ENCODE results near the gene CPA2. TPM values are rescaled to one million over a fixed set of nuclear protein-coding genes. Genes with fewer than 3 reads are reported as not detected.

Gene CPA2
- total and polyA plus RNA-seq, 2 experiments from 2014 or later, result not detected

- TF ChIP-seq ZNF114 (CRISPR knock-in tag; IDR thresholded peaks at IDR 0.05), result no peak
- Histone ChIP-seq H3K4me1 (ENCODE audit: insufficient read depth) (no peaks in the 10 kb centered on the region), H3K4me2 (no peak overlapping the region), H3K27me3 (ENCODE audit: insufficient read depth) (no peaks in the 10 kb centered on the region), H3F3A (replicated peaks; ENCODE audit: low read depth) (no peaks in the 10 kb centered on the region), H4K20me1 (replicated peaks; ENCODE audit: insufficient read depth) (no peaks in the 10 kb centered on the region), H3K36me3 (ENCODE audit: insufficient read depth) (no peaks in the 10 kb centered on the region), H3K79me2 (replicated peaks; ENCODE audit: insufficient read depth) (no peaks in the 10 kb centered on the region), H3K9me2 (ENCODE audit: insufficient read depth) (no peaks in the 10 kb centered on the region), H2AFZ (no peak overlapping the region), H3K27ac (ENCODE audit: low read depth) (no peak overlapping the region), H3K4me3 (no peak overlapping the region)
- H3K9me3 Mint-ChIP-seq, result no peaks in the 10 kb centered on the region; the same call in 2 of the 3 replicates
- H3K27me3 Mint-ChIP-seq (ENCODE audit: insufficient read depth, low read depth, poor library complexity), result peaks cover 11% of the 10 kb centered on the region
- no peak overlapping the region for H3K27ac Mint-ChIP-seq
- H3K4me3 Mint-ChIP-seq, result no peak overlapping the region
- ATAC-seq (no peak), DNase-seq (ENCODE audit: low spot score) (no peak)
- no peaks in the 10 kb centered on the region for H3K36me3 Mint-ChIP-seq (ENCODE audit: low read depth)
- H3K4me1 Mint-ChIP-seq, result no peaks in the 10 kb centered on the region
Measured at GRCh38 chr7:130303127-130303526, 36.5 kb downstream of the CPA2 start.

DNA sequence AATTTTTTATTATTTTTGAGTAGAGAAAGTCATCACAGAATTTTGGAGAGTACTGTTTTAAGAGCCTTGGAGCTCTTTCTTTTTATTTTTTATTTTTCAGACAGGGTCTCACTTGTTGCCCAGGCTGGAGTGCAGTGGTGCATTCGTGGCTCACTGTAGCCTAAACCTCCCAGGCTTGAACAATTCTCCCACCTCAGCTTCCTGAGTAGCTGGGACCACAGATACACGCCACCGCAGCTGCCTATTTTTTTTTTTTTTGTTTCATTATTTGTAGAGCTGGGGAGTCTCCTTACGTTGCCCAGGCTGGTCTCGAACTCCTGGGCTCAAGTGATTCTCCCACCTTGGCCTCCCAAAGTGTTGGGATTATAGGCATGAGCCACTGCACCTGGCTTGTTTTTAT is 36.9 kb downstream of the CPA2 start:
- no peak for TF ChIP-seq ZNF331 (CRISPR knock-in tag; IDR thresholded peaks at IDR 0.05; ENCODE audit: low read depth)
- Histone ChIP-seq H3K27me3 (ENCODE audit: insufficient read depth) (no peaks in the 10 kb centered on the region), H3K4me3 (no peak overlapping the region), H4K20me1 (replicated peaks; ENCODE audit: insufficient read depth) (no peaks in the 10 kb centered on the region), H2AFZ (no peak overlapping the region), H3K4me2 (no peak overlapping the region), H3K79me2 (replicated peaks; ENCODE audit: insufficient read depth) (no peaks in the 10 kb centered on the region), H3F3A (replicated peaks; ENCODE audit: low read depth) (no peaks in the 10 kb centered on the region), H3K27ac (ENCODE audit: low read depth) (no peak overlapping the region), H3K36me3 (ENCODE audit: insufficient read depth) (no peaks in the 10 kb centered on the region), H3K4me1 (ENCODE audit: insufficient read depth) (no peaks in the 10 kb centered on the region), H3K9me2 (ENCODE audit: insufficient read depth) (no peaks in the 10 kb centered on the region)
- Mint-ChIP-seq H3K4me3 (no peak overlapping the region), H3K9me3 (no peaks in the 10 kb centered on the region; the same call in 2 of the 3 replicates), H3K4me1 (no peaks in the 10 kb centered on the region), H3K27ac (no peak overlapping the region), H3K36me3 (ENCODE audit: low read depth) (no peaks in the 10 kb centered on the region), H3K27me3 (ENCODE audit: insufficient read depth, low read depth, poor library complexity) (peaks cover 11% of the 10 kb centered on the region)
- no peak for ATAC-seq
- no peak for DNase-seq (ENCODE audit: low spot score)

- no peaks in the 10 kb centered on the region for H3K36me3 ChIP-seq (ENCODE audit: insufficient read depth)
- no peak overlapping the region for H3K27ac Mint-ChIP-seq
- DNase-seq (ENCODE audit: low spot score) (no peak), ATAC-seq (no peak)
- H3K4me3 ChIP-seq, result no peak overlapping the region
- H3K4me1 ChIP-seq (ENCODE audit: insufficient read depth), result no peaks in the 10 kb centered on the region
- no peaks in the 10 kb centered on the region for H3K79me2 ChIP-seq (replicated peaks; ENCODE audit: insufficient read depth)
- H3K4me2 ChIP-seq, result no peak overlapping the region
- H3F3A ChIP-seq (replicated peaks; ENCODE audit: low read depth), result no peaks in the 10 kb centered on the region
- no peaks in the 10 kb centered on the region for H3K9me2 ChIP-seq (ENCODE audit: insufficient read depth)
- no peaks in the 10 kb centered on the region for H3K36me3 Mint-ChIP-seq (ENCODE audit: low read depth)
- H3K27me3 ChIP-seq (ENCODE audit: insufficient read depth), result no peaks in the 10 kb centered on the region
- no peaks in the 10 kb centered on the region for H4K20me1 ChIP-seq (replicated peaks; ENCODE audit: insufficient read depth)
- no peak overlapping the region for H3K4me3 Mint-ChIP-seq
- peak overlapping the region; percentile 14; the same call in 1 of the 2 replicates for H2AFZ ChIP-seq
- H3K4me1 Mint-ChIP-seq, result no peaks in the 10 kb centered on the region
- no peaks in the 10 kb centered on the region; the same call in 2 of the 3 replicates for H3K9me3 Mint-ChIP-seq
- peaks cover 9% of the 10 kb centered on the region for H3K27me3 Mint-ChIP-seq (ENCODE audit: insufficient read depth, low read depth, poor library complexity)
- H3K27ac ChIP-seq (ENCODE audit: low read depth), result no peak overlapping the region
- TF ChIP-seq, protein P1, sequence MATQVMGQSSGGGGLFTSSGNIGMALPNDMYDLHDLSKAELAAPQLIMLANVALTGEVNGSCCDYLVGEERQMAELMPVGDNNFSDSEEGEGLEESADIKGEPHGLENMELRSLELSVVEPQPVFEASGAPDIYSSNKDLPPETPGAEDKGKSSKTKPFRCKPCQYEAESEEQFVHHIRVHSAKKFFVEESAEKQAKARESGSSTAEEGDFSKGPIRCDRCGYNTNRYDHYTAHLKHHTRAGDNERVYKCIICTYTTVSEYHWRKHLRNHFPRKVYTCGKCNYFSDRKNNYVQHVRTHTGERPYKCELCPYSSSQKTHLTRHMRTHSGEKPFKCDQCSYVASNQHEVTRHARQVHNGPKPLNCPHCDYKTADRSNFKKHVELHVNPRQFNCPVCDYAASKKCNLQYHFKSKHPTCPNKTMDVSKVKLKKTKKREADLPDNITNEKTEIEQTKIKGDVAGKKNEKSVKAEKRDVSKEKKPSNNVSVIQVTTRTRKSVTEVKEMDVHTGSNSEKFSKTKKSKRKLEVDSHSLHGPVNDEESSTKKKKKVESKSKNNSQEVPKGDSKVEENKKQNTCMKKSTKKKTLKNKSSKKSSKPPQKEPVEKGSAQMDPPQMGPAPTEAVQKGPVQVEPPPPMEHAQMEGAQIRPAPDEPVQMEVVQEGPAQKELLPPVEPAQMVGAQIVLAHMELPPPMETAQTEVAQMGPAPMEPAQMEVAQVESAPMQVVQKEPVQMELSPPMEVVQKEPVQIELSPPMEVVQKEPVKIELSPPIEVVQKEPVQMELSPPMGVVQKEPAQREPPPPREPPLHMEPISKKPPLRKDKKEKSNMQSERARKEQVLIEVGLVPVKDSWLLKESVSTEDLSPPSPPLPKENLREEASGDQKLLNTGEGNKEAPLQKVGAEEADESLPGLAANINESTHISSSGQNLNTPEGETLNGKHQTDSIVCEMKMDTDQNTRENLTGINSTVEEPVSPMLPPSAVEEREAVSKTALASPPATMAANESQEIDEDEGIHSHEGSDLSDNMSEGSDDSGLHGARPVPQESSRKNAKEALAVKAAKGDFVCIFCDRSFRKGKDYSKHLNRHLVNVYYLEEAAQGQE (IDR thresholded peaks at IDR 0.05; ENCODE audit: unreplicated experiment), result no peak
- TF ChIP-seq, protein P2, sequence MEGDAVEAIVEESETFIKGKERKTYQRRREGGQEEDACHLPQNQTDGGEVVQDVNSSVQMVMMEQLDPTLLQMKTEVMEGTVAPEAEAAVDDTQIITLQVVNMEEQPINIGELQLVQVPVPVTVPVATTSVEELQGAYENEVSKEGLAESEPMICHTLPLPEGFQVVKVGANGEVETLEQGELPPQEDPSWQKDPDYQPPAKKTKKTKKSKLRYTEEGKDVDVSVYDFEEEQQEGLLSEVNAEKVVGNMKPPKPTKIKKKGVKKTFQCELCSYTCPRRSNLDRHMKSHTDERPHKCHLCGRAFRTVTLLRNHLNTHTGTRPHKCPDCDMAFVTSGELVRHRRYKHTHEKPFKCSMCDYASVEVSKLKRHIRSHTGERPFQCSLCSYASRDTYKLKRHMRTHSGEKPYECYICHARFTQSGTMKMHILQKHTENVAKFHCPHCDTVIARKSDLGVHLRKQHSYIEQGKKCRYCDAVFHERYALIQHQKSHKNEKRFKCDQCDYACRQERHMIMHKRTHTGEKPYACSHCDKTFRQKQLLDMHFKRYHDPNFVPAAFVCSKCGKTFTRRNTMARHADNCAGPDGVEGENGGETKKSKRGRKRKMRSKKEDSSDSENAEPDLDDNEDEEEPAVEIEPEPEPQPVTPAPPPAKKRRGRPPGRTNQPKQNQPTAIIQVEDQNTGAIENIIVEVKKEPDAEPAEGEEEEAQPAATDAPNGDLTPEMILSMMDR (conservative IDR thresholded peaks at IDR 0.05; ENCODE audit: low read depth in 2 of 2), result no peak
- no peak for TF ChIP-seq NANOG (IDR thresholded peaks at IDR 0.05; ENCODE audit: borderline replicate concordance)
- no peak for TF ChIP-seq ZNF114 (CRISPR knock-in tag; IDR thresholded peaks at IDR 0.05)
- no peak for TF ChIP-seq POLR2AphosphoS5 (IDR thresholded peaks at IDR 0.05; ENCODE audit: low read depth)
- no peak for TF ChIP-seq CREB1 (CRISPR knock-in tag; IDR thresholded peaks at IDR 0.05; ENCODE audit: low read depth)
- TF ChIP-seq EZH2 (IDR thresholded peaks at IDR 0.05; ENCODE audit: low read depth, unreplicated experiment), result no peak
Measured at GRCh38 chr7:130303982-130304381, 37.3 kb downstream of the CPA2 start.
